ENCODE measurements around the gene SLC26A5.

SLC26A5 gene

GRCh38 chr7:103447073-103447960, 1.3 kb upstream of the SLC26A5 start:
- Histone ChIP-seq H3K36me3 (ENCODE audit: low read length) (no peaks in the 10 kb centered on the region), H3K27me3 (ENCODE audit: low read length) (no peaks in the 10 kb centered on the region), H3K9me3 (ENCODE audit: insufficient read depth, low read length) (no peaks in the 10 kb centered on the region), H3K4me3 (ENCODE audit: insufficient read depth, low read length, poor library complexity, severe bottlenecking) (no peak overlapping the region), H2AFZ (ENCODE audit: low read depth, low read length, severe bottlenecking) (no peak overlapping the region), H3F3A (ENCODE audit: insufficient read depth) (no peaks in the 10 kb centered on the region), H4K20me1 (ENCODE audit: low read depth, low read length) (no peaks in the 10 kb centered on the region), H3K27ac (ENCODE audit: low read depth, low read length) (no peak overlapping the region), H3K9ac (ENCODE audit: low read length) (no peak overlapping the region), H3K79me2 (ENCODE audit: insufficient read depth, low read length) (no peaks in the 10 kb centered on the region), H3K4me2 (ENCODE audit: low read depth, low read length, poor library complexity, severe bottlenecking) (no peak overlapping the region), H3K9me2 (replicated peaks; ENCODE audit: insufficient read depth, low read length) (no peaks in the 10 kb centered on the region)
- TF ChIP-seq CTCF (IDR thresholded peaks at IDR 0.05; ENCODE audit: insufficient read depth, low read length, poor library complexity, severe bottlenecking), result peak; percentile 50
- TF ChIP-seq EZH2phosphoT487 (conservative IDR thresholded peaks at IDR 0.05; ENCODE audit: low read length), result no peak

GRCh38 chr7:103445228-103446048, 569 bp downstream of the SLC26A5 start:
- H4K20me1 ChIP-seq (ENCODE audit: low read depth, low read length), result no peaks in the 10 kb centered on the region
- H3K4me3 ChIP-seq (ENCODE audit: insufficient read depth, low read length, poor library complexity, severe bottlenecking), result no peak overlapping the region
- H3K4me2 ChIP-seq (ENCODE audit: low read depth, low read length, poor library complexity, severe bottlenecking), result no peak overlapping the region
- TF ChIP-seq EZH2phosphoT487 (conservative IDR thresholded peaks at IDR 0.05; ENCODE audit: low read length) (no peak), CTCF (IDR thresholded peaks at IDR 0.05; ENCODE audit: insufficient read depth, low read length, poor library complexity, severe bottlenecking) (no peak)
- H3K79me2 ChIP-seq (ENCODE audit: insufficient read depth, low read length), result no peaks in the 10 kb centered on the region
- no peaks in the 10 kb centered on the region for H3K36me3 ChIP-seq (ENCODE audit: low read length)
- no peaks in the 10 kb centered on the region for H3K9me3 ChIP-seq (ENCODE audit: insufficient read depth, low read length)
- no peaks in the 10 kb centered on the region for H3F3A ChIP-seq (ENCODE audit: insufficient read depth)
- no peaks in the 10 kb centered on the region for H3K27me3 ChIP-seq (ENCODE audit: low read length)
- no peak overlapping the region for H3K9ac ChIP-seq (ENCODE audit: low read length)
- H2AFZ ChIP-seq (ENCODE audit: low read depth, low read length, severe bottlenecking), result no peak overlapping the region
- no peak overlapping the region for H3K27ac ChIP-seq (ENCODE audit: low read depth, low read length)
- H3K9me2 ChIP-seq (replicated peaks; ENCODE audit: insufficient read depth, low read length), result no peaks in the 10 kb centered on the region

GRCh38 chr7:103439661-103440060, 6.3 kb downstream of the SLC26A5 start:
- Histone ChIP-seq H3K27me3 (ENCODE audit: low read length) (no peaks in the 10 kb centered on the region), H3K27ac (ENCODE audit: low read depth, low read length) (no peak overlapping the region)
- TF ChIP-seq CTCF (IDR thresholded peaks at IDR 0.05; ENCODE audit: insufficient read depth, low read length, poor library complexity, severe bottlenecking), result no peak
- TF ChIP-seq EZH2phosphoT487 (conservative IDR thresholded peaks at IDR 0.05; ENCODE audit: low read length), result no peak

More at GRCh38 chr7:103439661-103440060, 6.3 kb downstream of the SLC26A5 start:
- no peaks in the 10 kb centered on the region for H4K20me1 ChIP-seq (ENCODE audit: low read depth, low read length)
- H3F3A ChIP-seq (ENCODE audit: insufficient read depth), result no peaks in the 10 kb centered on the region
- H2AFZ ChIP-seq (ENCODE audit: low read depth, low read length, severe bottlenecking), result no peak overlapping the region
- 0 out of 2 replicates have a peak, but pooled peaks cover 4% of the 10 kb centered on the region for H3K9me2 ChIP-seq (replicated peaks; ENCODE audit: insufficient read depth, low read length)
- no peak overlapping the region for H3K4me3 ChIP-seq (ENCODE audit: insufficient read depth, low read length, poor library complexity, severe bottlenecking)
- no peak overlapping the region for H3K9ac ChIP-seq (ENCODE audit: low read length)
- no peaks in the 10 kb centered on the region for H3K9me3 ChIP-seq (ENCODE audit: insufficient read depth, low read length)
- H3K36me3 ChIP-seq (ENCODE audit: low read length), result no peaks in the 10 kb centered on the region
- H3K4me2 ChIP-seq (ENCODE audit: low read depth, low read length, poor library complexity, severe bottlenecking), result no peak overlapping the region
- no peaks in the 10 kb centered on the region for H3K79me2 ChIP-seq (ENCODE audit: insufficient read depth, low read length)
